Stimulated activated CD4-positive, alpha-beta T cell treated with anti-CD3 and anti-CD28 coated beads, Interleukin-2, amount 100 ng/mL, for 24 hours (primary cell): ENCODE measurements around the gene CD81.
A peak's percentile ranks its signal among the peaks of the same experiment; 100 is the strongest.

Source experiments
- DNase-seq, 2 donors: peaks; one replicate each; pipeline ENCODE4 v3.0.0-alpha.2; 2020

The CD81 gene

DNA sequence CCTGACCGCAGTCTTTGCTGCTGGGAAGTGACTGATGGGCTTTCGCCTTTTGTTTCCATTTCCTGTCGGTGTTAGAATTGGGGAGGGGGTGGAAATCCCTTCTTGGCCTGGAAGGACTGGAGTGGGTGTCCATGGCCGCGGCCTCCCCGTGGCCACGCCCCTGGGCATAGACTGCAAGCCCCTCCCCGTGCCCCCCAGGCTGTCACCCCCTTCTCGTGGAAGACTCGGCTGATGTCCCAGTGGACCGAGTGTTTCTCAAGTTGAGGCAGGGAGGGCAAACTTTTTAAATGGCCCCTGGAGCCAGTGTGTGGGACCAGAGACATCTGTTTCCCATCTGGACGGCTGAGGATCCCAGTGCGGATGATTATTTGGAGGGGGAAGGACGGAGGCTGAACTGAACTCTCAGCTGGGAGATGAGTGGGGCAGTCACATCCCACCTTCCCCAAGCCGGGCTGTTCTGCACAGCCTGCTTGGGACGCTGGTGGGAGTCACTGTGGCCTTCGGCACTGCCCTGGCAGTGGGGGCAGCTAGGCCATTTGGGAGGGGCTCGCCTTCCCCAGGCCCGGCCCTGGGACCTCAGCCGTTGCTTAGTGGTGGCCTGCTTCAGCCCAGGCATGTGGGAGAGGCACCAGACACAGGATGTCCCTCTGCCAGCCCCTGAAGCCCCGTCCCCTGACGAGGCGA, 1.6 kb downstream of the CD81 start:
- DNase-seq: no peak

DNA sequence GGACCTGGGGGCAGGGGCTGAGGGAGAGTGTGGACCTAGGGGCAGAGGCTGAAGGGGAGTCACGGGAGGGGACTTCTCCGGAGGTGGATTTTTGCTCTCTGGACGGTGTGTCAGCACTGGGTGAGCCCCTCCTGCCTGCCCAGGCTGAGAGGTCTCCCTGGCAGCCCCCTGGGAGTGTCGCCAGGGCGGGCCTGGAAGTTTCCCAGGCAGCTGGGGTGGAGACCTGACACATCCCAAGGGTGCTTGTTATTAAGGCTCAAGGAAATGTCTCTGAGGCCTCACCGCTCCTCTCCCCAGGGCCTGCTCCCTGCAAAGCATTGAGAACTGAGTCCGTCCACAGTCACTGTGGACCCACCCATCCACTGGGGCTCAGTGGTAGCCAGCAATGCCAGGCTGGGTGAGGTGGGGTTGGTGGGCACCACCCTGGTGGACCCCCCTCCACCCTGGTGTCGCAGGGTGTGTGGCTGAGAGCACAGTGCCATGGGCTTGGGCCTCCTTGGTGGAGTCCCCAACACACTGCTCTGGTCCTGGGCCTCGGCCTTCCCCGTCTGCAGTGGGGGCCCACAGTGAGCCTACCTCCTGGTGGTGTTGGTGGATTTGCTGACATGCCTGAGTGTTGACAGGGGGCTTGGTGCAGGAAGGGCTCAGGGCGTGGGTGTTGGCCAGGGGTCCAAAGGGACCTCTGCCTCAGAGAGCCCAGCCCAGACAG, 2.5 kb downstream of the CD81 start:
- DNase-seq: no peak

DNA sequence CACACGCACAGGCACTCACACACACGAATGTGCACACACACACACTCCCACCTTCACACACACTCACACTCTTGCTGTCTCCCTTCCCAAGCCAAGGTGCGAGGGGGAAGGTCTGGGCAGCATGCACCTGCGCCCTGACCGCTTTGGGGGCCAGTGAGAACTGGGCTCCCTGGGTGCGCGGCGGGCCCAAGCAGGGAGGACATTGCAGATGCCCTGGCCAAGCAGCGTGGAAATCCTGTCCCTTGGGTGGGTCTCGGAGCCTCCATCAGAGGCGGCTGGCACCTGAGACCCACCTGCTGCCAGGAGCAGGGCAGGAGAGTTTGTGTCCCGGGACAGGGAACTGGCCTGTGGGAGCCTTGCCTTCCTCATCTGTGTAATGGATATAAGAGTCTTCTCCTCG, 3.3 kb downstream of the CD81 start:
- no peak for DNase-seq

DNA sequence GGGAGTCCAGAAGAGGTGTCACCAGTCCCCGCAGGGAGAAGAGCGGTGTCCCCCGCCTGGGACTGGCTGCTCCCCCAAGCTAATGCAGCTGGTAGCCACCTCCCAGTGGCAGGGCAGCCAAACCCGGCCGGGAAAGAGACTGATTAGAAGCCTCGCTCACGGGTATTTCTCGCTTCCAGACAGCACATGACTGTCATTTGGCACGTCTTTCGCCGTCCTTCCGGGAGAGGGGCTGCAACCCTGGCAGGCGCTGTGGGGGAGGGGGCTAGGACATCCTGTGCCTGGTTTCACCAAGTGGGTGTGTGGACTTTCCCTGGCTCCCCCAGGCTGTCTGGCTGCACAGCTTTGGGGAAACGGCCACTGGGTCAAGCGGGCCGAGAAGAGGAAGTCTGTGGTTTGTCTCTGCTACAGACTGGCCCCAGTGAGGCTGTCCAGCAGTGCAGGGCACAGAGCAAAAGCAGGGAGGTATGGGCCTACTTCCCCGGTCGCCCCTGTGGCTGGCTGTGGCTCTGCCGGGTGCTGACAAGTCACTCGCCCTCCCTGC, 3.8 kb downstream of the CD81 start:
- DNase-seq: no peak

DNA sequence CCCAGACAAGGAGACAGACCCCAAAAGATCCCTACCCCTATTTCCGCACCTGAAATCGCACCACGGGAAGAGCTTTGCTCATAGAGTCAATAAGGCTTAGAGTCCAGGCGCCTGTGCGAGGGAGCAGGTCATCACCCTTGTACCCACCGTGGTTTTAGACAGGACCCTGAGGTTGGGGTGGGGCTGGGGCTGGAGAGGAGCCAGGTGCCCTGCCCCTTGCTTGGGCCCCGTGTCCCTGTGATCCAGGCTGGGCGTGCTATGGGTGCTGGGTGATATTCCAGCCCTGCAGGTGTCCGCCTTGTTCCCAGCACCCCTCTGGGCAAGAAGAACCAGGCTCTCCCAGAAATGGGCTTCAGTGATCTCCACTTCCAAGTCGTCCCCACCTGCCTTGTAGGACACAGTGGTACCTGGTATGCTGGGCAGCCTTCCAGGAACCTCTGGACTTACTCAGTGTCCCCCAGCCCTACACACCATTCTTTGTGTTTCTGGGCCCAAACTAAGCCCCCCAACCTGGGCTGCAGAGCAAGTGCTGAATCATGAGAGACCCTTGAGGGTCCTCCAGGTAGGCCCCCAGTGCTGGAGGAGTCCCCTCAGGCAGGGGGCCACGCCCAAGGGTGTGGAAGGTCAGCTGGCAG, 4.5 kb downstream of the CD81 start:
- DNase-seq: no peak

DNA sequence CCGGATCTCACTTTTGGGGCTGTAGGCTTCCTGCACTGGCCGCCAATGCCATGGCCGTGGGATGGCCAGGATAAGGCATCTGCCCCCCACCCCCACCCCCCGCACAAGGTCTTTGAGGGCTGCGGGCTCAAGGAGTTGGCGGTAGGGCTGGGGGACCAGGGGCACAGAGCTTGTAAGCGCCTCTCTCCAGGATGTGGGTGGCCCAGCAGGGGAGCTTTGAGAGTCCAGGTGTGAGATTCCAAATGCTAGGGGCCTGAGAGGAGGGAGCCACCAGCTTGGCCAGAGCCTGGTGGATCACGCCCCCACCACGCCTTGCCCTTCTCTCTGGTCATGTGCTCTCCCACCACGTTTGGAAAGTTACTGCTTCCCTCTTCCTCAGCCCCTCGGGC, 5.0 kb downstream of the CD81 start:
- no peak for DNase-seq

DNA sequence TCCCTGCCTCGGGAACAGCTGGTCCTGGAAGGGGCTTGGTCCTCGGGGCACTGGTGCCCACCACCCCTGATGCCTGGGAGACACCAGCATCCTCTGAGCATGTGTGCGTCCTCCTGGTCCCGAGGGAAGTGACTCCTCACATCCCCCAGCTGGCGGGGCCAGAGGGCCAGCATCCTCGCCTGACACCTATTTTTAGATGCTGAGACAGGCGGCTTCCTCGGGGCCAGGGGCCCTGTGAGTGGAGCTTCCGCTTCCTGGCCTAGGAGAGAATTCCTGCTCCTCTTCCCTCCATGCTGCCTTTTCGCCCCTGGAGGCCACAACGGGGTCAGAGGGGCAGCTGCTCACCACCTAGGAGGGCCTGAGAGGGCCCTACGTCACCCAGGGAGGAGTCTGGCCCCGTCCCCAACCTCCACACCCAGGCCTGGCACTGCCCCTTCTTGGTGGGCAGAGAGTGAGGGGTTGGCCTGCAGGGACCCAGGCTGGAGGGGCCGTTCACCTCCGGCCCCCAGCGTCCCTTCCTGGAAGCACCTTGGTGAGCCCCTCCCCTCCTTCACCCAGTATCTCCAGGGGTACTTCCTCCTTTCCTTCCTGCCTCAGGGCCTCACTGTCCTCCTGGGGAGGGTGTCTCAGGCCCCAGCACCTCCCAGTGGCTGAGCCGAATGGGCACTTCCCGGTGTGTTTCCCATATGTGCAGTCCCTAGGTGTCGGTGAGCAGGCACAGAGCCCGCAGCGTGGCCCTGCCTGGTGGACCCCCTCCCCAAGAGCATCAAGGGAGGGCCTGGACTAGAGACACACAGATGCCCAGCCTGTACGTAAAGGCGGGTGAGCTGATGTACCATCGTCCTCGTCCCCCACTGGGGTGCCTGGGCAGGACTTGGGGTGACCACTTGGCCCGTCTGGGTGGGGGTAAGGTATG, 6.1 kb downstream of the CD81 start:
- no peak for DNase-seq

DNA sequence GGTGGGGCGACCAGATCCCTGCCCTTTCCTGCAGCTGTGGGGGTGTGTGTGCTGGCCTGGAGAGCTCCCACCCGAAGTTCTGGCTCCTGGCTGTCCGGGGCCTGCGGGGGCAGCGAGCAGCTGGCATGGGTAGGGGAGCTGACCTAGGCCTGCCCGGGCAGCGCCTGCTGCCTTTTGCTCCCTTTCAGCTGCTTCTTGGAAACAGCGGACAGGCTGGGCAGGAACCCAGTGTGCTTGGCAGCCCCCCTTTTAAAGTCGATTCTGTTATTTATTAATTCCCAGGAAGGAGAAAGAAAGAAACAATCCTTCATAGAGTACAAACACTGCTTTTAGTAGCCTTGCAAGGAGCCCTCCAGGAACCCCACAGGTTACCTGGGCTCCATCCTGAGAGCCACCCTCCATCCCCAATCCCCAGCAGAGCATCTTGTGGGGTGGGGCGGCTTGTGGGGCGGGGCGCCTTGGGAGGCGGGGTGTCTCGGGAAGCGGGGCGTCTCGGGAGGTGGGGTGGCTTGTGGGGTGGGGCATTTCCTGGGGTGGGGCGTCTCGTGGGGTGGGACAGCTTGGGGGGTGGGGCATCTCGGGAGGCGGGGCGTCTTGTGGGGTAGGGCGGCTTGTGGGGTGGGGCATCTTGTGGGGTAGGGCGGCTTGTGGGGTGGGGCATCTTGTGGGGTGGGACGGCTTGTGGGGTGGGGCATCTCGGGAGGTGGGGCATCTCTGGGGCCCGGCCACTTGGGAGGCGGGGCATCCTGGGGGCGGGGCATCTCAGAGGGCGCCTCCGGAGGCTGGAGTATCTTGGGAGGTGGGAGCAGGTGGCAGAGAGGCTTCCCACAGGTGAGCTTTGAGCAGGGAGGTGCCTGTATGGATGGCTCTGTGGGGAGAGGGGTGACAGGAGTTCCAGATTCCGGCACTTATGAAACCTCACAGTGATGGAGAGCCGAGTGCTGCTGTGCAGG, 7.0 kb downstream of the CD81 start:
- peak in 1 of 2 donors; percentile 29 for DNase-seq

DNA sequence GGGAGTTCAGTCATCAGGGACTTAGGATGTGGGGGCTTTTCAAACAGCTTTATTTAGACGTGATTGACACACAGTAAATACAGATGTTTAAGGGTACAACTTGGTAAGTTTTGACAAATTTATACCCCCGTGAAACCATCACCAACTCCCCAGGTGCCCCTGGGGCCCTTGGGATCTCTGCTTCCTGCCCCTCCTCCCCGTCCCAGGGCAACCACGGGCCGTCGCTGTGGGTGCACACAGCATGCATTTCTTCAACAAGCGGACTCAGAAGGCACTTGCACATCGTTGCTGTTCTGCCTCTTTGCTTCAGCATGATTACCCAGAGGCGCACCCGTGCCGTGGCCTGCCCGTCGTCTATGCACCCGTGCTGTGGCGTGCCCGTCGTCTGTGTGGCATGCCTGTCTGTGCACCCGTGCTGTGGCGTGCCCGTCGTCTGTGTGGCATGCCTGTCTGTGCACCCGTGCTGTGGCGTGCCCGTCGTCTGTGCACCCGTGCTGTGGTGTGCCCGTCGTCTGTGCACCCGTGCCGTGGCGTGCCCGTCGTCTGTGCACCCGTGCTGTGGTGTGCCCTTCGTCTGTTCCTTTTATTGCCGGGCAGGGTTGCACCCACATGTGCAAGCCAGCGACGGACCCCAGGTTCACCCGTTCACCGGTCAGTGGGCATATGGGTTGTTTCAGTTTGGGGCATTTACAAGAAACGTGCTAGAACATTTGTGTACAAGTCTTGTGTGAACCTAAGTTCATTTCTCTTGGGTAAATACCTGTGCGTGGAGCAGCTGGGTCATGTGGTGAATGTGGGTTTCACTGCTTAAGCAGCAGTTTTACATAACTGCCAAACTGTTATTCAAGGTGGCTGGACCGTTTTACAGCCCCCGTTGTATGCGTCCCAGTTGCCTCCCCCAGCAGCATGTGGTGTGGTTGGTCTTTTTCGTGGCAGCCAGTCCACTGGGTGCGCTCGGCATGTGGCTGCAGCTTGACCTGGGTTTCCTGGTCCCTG, 8.3 kb downstream of the CD81 start:
- no peak for DNase-seq

DNA sequence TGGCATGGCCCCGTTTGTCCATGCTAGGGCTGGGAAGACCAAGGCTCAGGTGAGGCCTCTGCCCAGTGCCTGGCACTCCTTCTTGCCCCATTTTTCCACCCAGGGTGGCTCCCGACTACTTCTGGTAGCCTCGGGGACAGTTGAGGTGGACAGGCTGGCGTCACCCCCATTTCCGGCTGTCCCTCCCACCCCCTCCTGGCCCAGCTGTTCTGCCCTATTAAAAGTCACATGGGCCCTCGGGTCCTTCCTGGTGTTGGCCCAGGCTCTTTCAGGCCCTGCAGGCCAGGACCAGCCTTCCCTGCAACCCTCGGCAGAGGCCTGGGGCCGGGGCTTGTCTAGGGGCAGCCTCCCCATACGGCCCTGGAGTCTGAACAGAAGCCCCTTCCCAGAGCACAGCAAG, 9.5 kb downstream of the CD81 start:
- no peak for DNase-seq

DNA sequence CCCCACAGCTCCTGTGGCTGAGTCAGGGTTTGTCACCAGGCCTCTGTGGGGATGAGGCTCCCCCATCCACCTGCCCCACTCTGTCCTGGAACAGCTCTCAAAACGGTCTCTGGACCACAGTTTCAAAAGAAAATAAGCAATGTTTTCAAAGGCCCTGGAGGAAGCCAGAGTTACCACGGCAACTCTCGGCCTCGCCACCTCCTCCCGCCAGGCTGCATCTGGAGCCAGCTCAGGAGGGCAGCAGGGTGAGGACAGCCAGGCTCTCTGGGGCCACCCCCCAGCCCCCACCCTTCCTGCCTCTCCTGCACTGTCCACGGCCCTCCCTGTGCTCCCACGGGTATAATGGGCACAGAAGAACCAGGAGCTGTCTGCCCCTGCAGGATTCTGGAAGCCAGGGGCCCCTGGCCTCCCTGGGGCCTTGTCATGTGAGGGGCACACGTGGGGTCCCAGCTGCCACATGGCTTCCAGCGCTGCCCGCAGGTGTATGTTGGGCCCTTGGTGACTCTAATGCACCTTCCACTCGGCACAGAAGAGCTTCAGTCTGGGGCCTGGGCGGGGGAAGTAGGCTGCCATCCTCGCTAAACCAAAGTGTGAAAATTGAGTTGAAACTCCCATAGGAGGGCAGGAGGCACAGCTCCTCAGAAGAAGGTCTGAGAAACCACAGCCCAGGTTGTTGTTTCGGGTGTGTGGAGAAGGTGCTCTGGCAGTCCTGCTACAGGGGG, 10.3 kb downstream of the CD81 start:
- no peak for DNase-seq

DNA sequence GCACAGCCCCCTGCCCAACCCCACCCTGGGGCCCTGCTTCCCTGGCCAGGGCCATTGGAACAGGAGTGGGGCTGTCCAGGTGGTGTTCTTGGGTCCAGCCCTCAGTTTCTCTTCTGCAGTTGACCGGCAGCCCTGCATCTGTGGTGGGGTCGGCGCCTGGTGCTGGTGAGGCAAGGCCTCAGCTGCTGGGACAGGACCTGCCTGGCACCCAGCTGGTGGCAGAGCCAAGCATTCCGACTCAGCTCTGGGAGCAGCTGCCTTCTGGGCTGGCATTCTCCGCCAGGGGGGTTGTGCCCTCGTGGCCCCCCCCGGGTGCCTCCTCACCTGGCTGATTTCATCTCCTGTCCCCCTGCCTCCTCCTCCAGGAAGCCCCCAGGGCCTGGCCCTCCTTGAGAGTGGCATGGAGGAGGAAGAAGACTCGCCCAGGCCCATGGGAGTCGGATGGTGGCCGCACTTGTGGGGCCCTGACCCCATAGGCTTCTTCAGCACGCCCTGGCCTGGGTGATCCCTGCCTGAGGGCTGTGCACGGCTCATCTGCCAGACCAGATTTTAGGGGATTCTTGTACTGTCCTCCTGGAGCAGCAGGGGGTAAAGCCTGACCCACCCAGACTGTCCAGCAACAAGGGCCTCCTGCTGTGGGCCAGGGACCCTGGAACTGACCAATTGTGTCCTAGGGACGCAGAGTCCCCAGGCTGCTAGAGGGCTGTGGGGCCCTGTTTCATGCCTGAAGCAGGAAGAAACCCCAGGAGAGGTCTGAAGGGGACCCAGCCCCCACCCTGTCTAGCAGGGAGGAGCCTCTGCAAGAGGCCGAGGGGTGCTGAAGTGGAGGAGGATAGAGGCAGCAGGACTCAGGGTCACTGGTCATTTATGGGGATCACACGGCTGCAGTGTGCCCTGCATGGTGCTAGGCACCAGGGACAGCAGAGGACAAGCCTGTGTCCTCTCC, 11.6 kb downstream of the CD81 start:
- DNase-seq: no peak

DNA sequence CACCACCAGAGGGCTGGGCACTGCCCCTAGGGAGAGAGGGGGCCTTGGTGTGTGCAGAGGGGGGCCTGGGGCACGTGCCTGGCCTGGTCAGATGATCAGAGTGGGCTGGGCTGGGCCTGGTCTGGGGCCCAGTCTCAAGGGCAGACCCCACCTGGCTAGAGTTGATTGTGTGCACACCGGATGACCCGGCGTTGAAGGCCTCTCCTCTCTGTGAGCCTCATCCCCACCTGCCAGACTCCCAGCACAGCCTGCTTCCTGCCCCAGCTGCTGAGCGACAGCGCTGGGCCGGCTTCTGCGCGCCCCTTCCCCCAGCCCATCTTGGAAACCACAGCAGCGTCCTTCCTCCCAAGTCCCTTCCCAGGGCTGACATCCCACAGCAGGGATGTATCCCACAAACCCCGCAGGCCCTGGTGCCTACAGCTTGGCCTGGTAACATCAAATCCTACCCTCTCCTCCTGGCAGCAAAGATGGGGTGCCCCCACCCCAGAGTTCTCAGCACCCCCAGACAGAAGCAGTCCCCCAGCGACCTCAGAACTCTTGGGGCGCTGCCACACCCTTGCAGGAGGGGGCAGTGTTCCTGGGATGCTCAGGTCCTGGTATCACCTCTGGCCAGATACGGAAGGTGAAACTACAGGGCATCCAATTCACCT, 12.4 kb downstream of the CD81 start:
- no peak for DNase-seq

DNA sequence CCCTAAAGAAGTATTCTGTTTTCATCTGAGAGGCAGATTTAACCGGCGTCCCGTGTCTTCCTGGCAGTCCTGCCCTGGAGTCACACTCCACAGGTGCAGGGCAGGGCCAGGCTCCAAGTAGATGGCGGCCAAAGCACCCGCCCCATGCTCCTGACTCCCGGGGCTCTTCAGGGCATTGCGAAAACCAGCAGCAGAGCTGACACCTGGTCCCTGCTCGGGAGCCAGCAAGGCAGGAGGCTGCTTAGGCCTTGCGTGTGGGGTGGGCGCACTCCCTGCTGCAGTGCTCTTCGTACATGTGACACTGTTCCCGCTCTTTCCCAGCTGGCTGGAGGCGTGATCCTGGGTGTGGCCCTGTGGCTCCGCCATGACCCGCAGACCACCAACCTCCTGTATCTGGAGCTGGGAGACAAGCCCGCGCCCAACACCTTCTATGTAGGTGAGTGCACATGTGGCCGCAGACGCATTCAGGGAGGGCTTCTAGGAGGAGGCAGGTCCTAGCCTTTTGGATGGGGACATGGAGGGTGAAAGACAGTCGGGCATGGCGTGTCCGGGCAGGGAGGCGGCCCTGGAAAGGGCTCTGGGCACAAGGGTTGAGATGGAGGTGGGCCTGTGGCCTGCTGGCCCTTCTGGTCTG, 13.1 kb downstream of the CD81 start:
- DNase-seq: no peak

DNA sequence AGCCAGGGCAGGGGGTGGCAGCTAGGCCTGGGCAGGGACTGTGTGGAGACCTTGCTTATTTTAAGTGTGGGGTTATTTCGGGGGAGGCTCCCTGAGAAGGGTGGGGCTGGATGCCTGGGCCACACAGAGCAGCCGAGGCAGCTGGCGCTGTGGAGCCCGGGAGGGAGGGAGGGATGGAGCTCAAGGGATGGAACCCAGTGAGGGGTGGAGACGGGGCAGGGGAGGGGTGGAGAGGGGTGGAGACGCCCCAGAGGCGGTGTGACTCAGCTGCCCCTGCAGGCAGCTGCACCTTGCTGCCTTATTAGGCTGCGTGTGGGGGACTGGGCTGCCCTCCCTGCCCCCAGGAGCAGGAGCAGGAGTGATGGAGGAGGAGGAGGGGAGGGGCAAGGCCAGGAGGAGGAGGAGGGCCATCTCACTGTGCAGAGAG, 13.6 kb downstream of the CD81 start:
- no peak for DNase-seq

DNA sequence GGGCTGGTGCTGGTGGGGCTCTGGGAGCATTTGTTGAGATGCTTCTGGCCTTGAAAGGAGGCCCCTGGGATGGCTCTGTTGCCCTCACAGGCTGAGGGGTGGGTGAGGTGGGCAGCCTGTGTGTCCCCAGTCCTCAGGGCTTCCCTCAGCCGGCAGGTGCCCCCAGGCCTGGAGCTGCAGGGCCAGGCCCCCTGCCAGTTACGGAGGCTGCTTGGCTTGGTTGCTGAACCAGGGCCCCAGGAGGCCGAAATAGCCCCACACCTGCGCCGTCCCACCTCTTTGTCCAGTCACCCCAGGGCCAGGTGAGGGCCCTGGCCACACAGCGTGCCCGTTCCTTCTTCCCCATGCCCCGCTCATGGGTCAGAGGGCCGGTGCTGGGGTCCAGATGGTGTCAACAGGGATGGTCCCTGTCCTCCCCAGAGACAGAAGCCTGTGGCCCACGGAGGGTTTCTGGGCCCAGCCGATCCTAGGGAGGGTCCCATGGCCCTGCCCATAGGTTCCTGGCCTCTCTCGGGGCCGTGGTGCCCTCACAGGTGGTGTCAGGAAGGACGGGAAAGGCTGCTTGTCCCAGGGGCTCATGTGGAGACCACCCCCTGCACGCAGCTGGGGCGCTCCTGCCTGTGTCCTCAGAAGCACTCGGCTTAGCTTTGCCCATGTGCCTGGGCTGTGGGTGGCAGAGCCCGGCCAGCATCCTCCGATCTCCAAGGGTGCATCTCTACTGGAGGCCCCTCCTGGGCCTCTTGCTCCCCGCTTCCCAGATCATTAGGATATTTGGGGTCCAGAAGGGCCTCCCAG, 14.3 kb downstream of the CD81 start:
- no peak for DNase-seq
